Prostate gland (tissue), 2 donors: ENCODE measurements around the gene PLEKHA7. TPM values are rescaled to one million over a fixed set of nuclear protein-coding genes. Genes with fewer than 3 reads are reported as not detected.
"Not testable (repeated sequence)": the region's sequence is repeated elsewhere in the genome, so short reads cannot be mapped to it uniquely, and the experiment has no call there.

ENCODE experiments used
- DNase-seq: peaks from one replicate; pipeline ENCODE4 v3.0.0-alpha.2; 2019; ENCODE audit warnings: low spot score
- H3K27ac ChIP-seq, 2 donors: fragments of 200-600 bp; sonication (generic); 2 replicates each; pipeline ENCODE4 v1.5.1; 2017 to 2019
- H3K27me3 ChIP-seq: fragments of 200-600 bp; sonication (generic); replicated peaks from 2 replicates; pipeline ENCODE4 v1.5.1; 2019; ENCODE audit not compliant: insufficient read depth
- H3K36me3 ChIP-seq, 2 donors: fragments of 200-600 bp; sonication (generic); 1 replicate in 1 of 2; 2 replicates in 1 of 2; pipeline versions ENCODE4 v1.5.1 to v1.8.1; 2017 to 2019
- H3K4me1 ChIP-seq: fragments of 200-600 bp; sonication (generic); replicated peaks from 2 replicates; pipeline ENCODE4 v1.5.1; 2019
- H3K4me3 ChIP-seq, 2 donors: fragments of 200-600 bp; sonication (generic); 2 replicates each; pipeline ENCODE4 v1.5.1; 2017 to 2019
- H3K9me3 ChIP-seq: fragments of 200-600 bp; sonication (generic); 2 replicates; pipeline ENCODE4 v1.5.1; 2017
- CTCF ChIP-seq, 4 experiments: fragments of 200-600 bp in 2 of 4; fragments of 450-650 bp in 2 of 4; sonication (generic) in 2 of 4; IDR thresholded peaks; 1 replicate in 3 of 4; 2 replicates in 1 of 4; pipeline ENCODE4 v1.5.1; 2016 to 2019; ENCODE audit warnings: antibody characterized with exemption in 4 of 4, mild to moderate bottlenecking in 2 of 4, moderate library complexity in 2 of 4
- POLR2A ChIP-seq: fragments of 450-650 bp; IDR thresholded peaks from one replicate; pipeline ENCODE4 v1.6.1; 2016; ENCODE audit warnings: antibody characterized with exemption, mild to moderate bottlenecking
- POLR2AphosphoS5 ChIP-seq: sonication (generic); formaldehyde crosslinking; IDR thresholded peaks from one replicate; pipeline ENCODE4 v1.6.1; 2017; ENCODE audit warnings: antibody characterized with exemption
- WGBS: methylation state at CpG from one replicate; pipeline ENCODE4 v1.1.5; 2018; 5-methylcytosine and 5-hydroxymethylcytosine counted together
- intact Hi-C: fragments of 100-400 bp; cut with DNase I; formaldehyde crosslinking; loops from one replicate; pipeline ENCODE4 v1.14.2; 2022
- total RNA-seq, 2 donors: library from RNA; depleted of rRNA; stranded (reverse); fragments of >200 nt; gene quantifications; one replicate each; pipeline ENCODE4 v1.1.0, GENCODE V29; 2016

Gene PLEKHA7
- total RNA-seq, 2 donors from 2014 or later, result 14.6 to 38.3 TPM

GRCh38 chr11:17036666-17037658 lies 22.7 kb upstream of the PLEKHA7 start:
- 90% methylated on average over 6 of the region's 6 CpGs for WGBS
- Histone ChIP-seq H3K4me3 (no peak overlapping the region), H3K27ac (no peak overlapping the region), H3K4me1 (no peaks in the 10 kb centered on the region), H3K27me3 (no peaks in the 10 kb centered on the region), H3K36me3 (no peaks in the 10 kb centered on the region), H3K9me3 (no peaks in the 10 kb centered on the region)
- no peak for DNase-seq
- intact Hi-C loops, result no loop called here
- TF ChIP-seq POLR2A, result no peak
- TF ChIP-seq POLR2AphosphoS5, result no peak

- H3K36me3 ChIP-seq, H3K4me1 ChIP-seq, intact Hi-C loops, DNase-seq, H3K9me3 ChIP-seq, H3K27ac ChIP-seq, H3K4me3 ChIP-seq, H3K27me3 ChIP-seq: not testable (repeated sequence)
- WGBS, result 80% methylated on average over 10 of the region's 10 CpGs
These were observed 19.8 kb upstream of the PLEKHA7 start for GRCh38 chr11:17034027-17034426.

GRCh38 chr11:17026487-17027082 lies 12.4 kb upstream of the PLEKHA7 start:
- H3K27ac ChIP-seq, result no peak overlapping the region
- H3K4me3 ChIP-seq, result no peak overlapping the region
- H3K36me3 ChIP-seq, result no peaks in the 10 kb centered on the region
- H3K27me3 ChIP-seq, result no peaks in the 10 kb centered on the region
- no peak for DNase-seq
- WGBS, result 84% methylated on average over 3 of the region's 3 CpGs
- no peak for TF ChIP-seq POLR2A
- no peak for TF ChIP-seq POLR2AphosphoS5
- no peak for TF ChIP-seq CTCF (IDR thresholded peaks at IDR 0.05)
- no peaks in the 10 kb centered on the region for H3K4me1 ChIP-seq
- intact Hi-C loops, result no loop called here
- no peaks in the 10 kb centered on the region for H3K9me3 ChIP-seq

GRCh38 chr11:17024924-17025323 lies 10.7 kb upstream of the PLEKHA7 start:
- intact Hi-C loops, result no loop called here
- H3K9me3 ChIP-seq, result no peaks in the 10 kb centered on the region
- H3K27me3 ChIP-seq, result no peaks in the 10 kb centered on the region
- no peaks in the 10 kb centered on the region for H3K36me3 ChIP-seq
- H3K4me1 ChIP-seq, result no peaks in the 10 kb centered on the region
- H3K4me3 ChIP-seq, result no peak overlapping the region
- no peak for DNase-seq
- TF ChIP-seq POLR2AphosphoS5 (no peak), POLR2A (no peak), CTCF (IDR thresholded peaks at IDR 0.05) (no peak)
- no peak overlapping the region for H3K27ac ChIP-seq
- WGBS, result 94% methylated on average over 2 of the region's 2 CpGs

GRCh38 chr11:17021511-17021910 lies 7.3 kb upstream of the PLEKHA7 start:
- no peaks in the 10 kb centered on the region for H3K4me1 ChIP-seq
- no peaks in the 10 kb centered on the region for H3K9me3 ChIP-seq
- no peaks in the 10 kb centered on the region for H3K36me3 ChIP-seq
- intact Hi-C loops, result no loop called here
- no peak for DNase-seq
- 82% methylated on average over 8 of the region's 8 CpGs for WGBS
- H3K4me3 ChIP-seq, result no peak overlapping the region
- TF ChIP-seq POLR2AphosphoS5, result no peak
- TF ChIP-seq CTCF (IDR thresholded peaks at IDR 0.05), result no peak
- no peak for TF ChIP-seq POLR2A
- no peaks in the 10 kb centered on the region for H3K27me3 ChIP-seq
- H3K27ac ChIP-seq, result no peak overlapping the region
